CD4-positive, alpha-beta T cell (primary cell): ENCODE measurements around the gene HES4. TPM values are rescaled to one million over a fixed set of nuclear protein-coding genes. Genes with fewer than 3 reads are reported as not detected.
A peak's percentile ranks its signal among the peaks of the same experiment; 100 is the strongest.
"Not testable (repeated sequence)": the region's sequence is repeated elsewhere in the genome, so short reads cannot be mapped to it uniquely, and the experiment has no call there.

Source experiments
- ATAC-seq: fragments of 200-7000 bp; cut with Tn5 transposase; one replicate; pipeline ENCODE4 v1.10.0; 2022; ENCODE audit warnings: mild to moderate bottlenecking; ENCODE audit not compliant: poor library complexity
- CTCF ChIA-PET: fragments of 350-600 bp; sonication (Branson Sonifier 250); formaldehyde crosslinking; loops from one replicate; lab custom pipeline; 2021; ENCODE audit warnings: antibody characterized with exemption, inconsistent platforms; lab: Charles Lee
- POLR2A ChIA-PET: fragments of 350-600 bp; sonication (Branson Sonifier 250); formaldehyde crosslinking; loops from one replicate; lab custom pipeline; 2021; ENCODE audit warnings: antibody characterized with exemption, inconsistent platforms; lab: Charles Lee
- DNase-seq, 14 experiments: peaks; one replicate each; pipeline ENCODE4 v3.0.0-alpha.2; 2013 to 2020; ENCODE audit warnings: mixed read lengths in 2 of 14
- H3K27ac ChIP-seq, 2 donors: one replicate each; pipeline versions ENCODE4 v1.5.1 to v1.7.0; 2013; ENCODE audit warnings: low read length in 2 of 2, low read depth in 1 of 2, mild to moderate bottlenecking in 1 of 2
- H3K27me3 ChIP-seq, 2 experiments: 1 replicate in 1 of 2; 2 replicates in 1 of 2; pipeline versions ENCODE4 v1.6.1 to v1.7.0; 2013; ENCODE audit warnings: low read length in 2 of 2, control low read depth in 1 of 2, mild to moderate bottlenecking in 1 of 2, moderate library complexity in 1 of 2; ENCODE audit not compliant: insufficient read depth in 2 of 2, control insufficient read depth in 1 of 2
- H3K36me3 ChIP-seq: one replicate; pipeline ENCODE4 v1.6.1; 2013; ENCODE audit warnings: low read length, control low read depth; ENCODE audit not compliant: insufficient read depth
- H3K4me1 ChIP-seq: one replicate; pipeline ENCODE4 v1.6.1; 2013; ENCODE audit warnings: low read length, control low read depth; ENCODE audit not compliant: insufficient read depth
- H3K4me3 ChIP-seq: one replicate; pipeline ENCODE4 v1.5.1; 2013; ENCODE audit warnings: mild to moderate bottlenecking, low read length, moderate library complexity
- H3K9me3 ChIP-seq, 2 experiments: 1 replicate in 1 of 2; 2 replicates in 1 of 2; pipeline versions ENCODE4 v1.6.1 to v1.7.0; 2013; ENCODE audit warnings: low read length in 2 of 2, mild to moderate bottlenecking in 2 of 2, control low read depth in 1 of 2, moderate library complexity in 1 of 2; ENCODE audit not compliant: control insufficient read depth in 1 of 2, insufficient read depth in 1 of 2
- H3K27ac Mint-ChIP-seq: one replicate; pipeline ENCODE4 v1.8.0; 2020; ENCODE audit warnings: mixed read lengths
- H3K27me3 Mint-ChIP-seq: one replicate; pipeline ENCODE4 v1.8.0; 2021; ENCODE audit warnings: mixed read lengths
- H3K36me3 Mint-ChIP-seq: one replicate; pipeline ENCODE4 v1.8.0; 2021; ENCODE audit warnings: low read depth, mixed read lengths
- H3K4me1 Mint-ChIP-seq: one replicate; pipeline ENCODE4 v1.8.0; 2021; ENCODE audit warnings: low read depth, mixed read lengths
- H3K4me3 Mint-ChIP-seq: one replicate; pipeline ENCODE4 v1.8.0; 2020; ENCODE audit warnings: mild to moderate bottlenecking, mixed read lengths
- H3K9me3 Mint-ChIP-seq: one replicate; pipeline ENCODE4 v1.8.0; 2020; ENCODE audit warnings: mixed read lengths
- intact Hi-C, 2 experiments: fragments of 100-400 bp; cut with DNase I in 1 of 2; cut with micrococcal nuclease in 1 of 2; formaldehyde crosslinking; loops; one replicate each; pipeline versions ENCODE4 v1.15.1 to v1.9.0; 2023 to 2025; cut with DNase I, micrococcal nuclease
- total RNA-seq, 174 experiments: library from RNA in 2 of 174; stranded (reverse) in 2 of 174; gene quantifications; one replicate each; pipeline ENCODE4 v1.2.3 and lab custom pipeline; 2021 to 2026
- TF ChIP-seq, protein P1 (sequence below): fragments of 200-600 bp; IDR thresholded peaks from one replicate; pipeline ENCODE4 v1.8.0; 2022; ENCODE audit warnings: antibody characterized with exemption, mild to moderate bottlenecking

HES4 gene
- total RNA-seq, 2 experiments from 2014 or later, result 29.0 to 30.9 TPM

DNA sequence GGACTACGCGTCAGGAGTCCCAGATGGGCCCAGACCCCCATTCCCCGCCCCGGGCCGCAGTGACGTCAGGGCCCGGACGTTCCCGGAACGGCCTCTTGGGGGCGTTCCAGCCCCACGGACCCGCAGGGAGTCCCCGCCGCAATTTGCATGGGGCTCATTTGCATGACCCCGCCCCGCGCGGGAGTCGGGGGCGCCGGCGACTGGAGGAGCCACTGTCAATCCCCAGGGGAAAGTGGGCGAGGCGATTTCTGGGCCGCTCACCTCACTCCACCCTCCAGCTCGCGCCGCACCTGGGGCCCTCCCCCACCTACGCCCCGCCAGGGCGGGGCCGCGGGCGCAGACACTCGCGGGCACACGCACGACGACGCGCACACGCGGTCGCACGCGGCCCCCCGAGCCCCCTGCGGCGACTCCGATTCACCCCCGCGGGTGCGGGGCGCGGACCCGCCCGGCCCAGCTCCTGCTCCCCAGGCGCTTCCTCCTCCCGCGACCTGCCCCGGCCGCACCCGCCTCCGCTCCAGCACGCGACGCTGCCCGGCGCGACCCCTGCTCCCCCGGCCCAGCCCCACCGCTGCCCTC is 33.2 kb upstream of the HES4 start:
- Histone ChIP-seq H3K9me3 (peaks cover 0 to 31% of the 10 kb centered on the region in 2 experiments), H3K27ac (no peak overlapping the region), H3K27me3 (peaks cover 37 to 40% of the 10 kb centered on the region in 2 experiments), H3K4me3 (peak overlapping the region; percentile 40), H3K4me1 (peaks cover 21% of the 10 kb centered on the region), H3K36me3 (no peaks in the 10 kb centered on the region)
- POLR2A ChIA-PET, result no interaction called here
- Mint-ChIP-seq H3K36me3 (no peaks in the 10 kb centered on the region), H3K4me3 (peak overlapping the region; percentile 69), H3K27ac (no peak overlapping the region), H3K4me1 (peaks cover 4% of the 10 kb centered on the region), H3K27me3 (peaks cover 35% of the 10 kb centered on the region), H3K9me3 (no peaks in the 10 kb centered on the region)
- ATAC-seq, result peak; percentile 89
- CTCF ChIA-PET, result interaction anchor here (0.7 to 1.6 kb wide), 3 partner anchors 19 to 259 kb away, joined by 3 to 4 read pairs (median 4); partner anchors contain the start of gene ISG15
- intact Hi-C loops, result loop anchor here (1.0 to 10.0 kb wide), 4 partner anchors 259 to 409 kb away; partner anchors contain the start of genes ACAP3 (in 1 of the 2) and PUSL1 (in 1 of the 2)
- DNase-seq, result peak; percentile 65 to 92 (median 75)
- TF ChIP-seq, protein P1, sequence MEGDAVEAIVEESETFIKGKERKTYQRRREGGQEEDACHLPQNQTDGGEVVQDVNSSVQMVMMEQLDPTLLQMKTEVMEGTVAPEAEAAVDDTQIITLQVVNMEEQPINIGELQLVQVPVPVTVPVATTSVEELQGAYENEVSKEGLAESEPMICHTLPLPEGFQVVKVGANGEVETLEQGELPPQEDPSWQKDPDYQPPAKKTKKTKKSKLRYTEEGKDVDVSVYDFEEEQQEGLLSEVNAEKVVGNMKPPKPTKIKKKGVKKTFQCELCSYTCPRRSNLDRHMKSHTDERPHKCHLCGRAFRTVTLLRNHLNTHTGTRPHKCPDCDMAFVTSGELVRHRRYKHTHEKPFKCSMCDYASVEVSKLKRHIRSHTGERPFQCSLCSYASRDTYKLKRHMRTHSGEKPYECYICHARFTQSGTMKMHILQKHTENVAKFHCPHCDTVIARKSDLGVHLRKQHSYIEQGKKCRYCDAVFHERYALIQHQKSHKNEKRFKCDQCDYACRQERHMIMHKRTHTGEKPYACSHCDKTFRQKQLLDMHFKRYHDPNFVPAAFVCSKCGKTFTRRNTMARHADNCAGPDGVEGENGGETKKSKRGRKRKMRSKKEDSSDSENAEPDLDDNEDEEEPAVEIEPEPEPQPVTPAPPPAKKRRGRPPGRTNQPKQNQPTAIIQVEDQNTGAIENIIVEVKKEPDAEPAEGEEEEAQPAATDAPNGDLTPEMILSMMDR, result peak; percentile 73

GRCh38 chr1:1032424-1032823 is 32.5 kb upstream of the HES4 start:
- ATAC-seq (no peak), DNase-seq (no peak)
- H3K36me3 ChIP-seq, result no peaks in the 10 kb centered on the region
- peaks cover 4% of the 10 kb centered on the region for H3K4me1 Mint-ChIP-seq
- CTCF ChIA-PET, result interaction anchor here (1.4 to 1.6 kb wide), 2 partner anchors 27 to 259 kb away, joined by 4 read pairs; no protein-coding TSS in a partner anchor
- intact Hi-C loops, result loop anchor here (1.0 to 10.0 kb wide), 4 partner anchors 31 to 410 kb away; partner anchors contain the start of genes ACAP3 (in 1 of the 2) and PUSL1 (in 1 of the 2)
- peaks cover 34 to 35% of the 10 kb centered on the region in 2 experiments for H3K27me3 ChIP-seq
- H3K36me3 Mint-ChIP-seq, result no peaks in the 10 kb centered on the region
- peaks cover 0 to 27% of the 10 kb centered on the region in 2 experiments for H3K9me3 ChIP-seq
- H3K27ac ChIP-seq, result no peak overlapping the region
- peaks cover 30% of the 10 kb centered on the region for H3K27me3 Mint-ChIP-seq
- peak overlapping the region; percentile 48 for H3K4me3 Mint-ChIP-seq
- POLR2A ChIA-PET, result no interaction called here
- H3K9me3 Mint-ChIP-seq, result no peaks in the 10 kb centered on the region
- H3K4me1 ChIP-seq, result peaks cover 21% of the 10 kb centered on the region
- H3K4me3 ChIP-seq, result no peak overlapping the region
- TF ChIP-seq, protein P1, result no peak
- H3K27ac Mint-ChIP-seq, result no peak overlapping the region

GRCh38 chr1:1031659-1032235 is 31.9 kb upstream of the HES4 start:
- Mint-ChIP-seq H3K4me3 (peak overlapping the region; percentile 48), H3K36me3 (no peaks in the 10 kb centered on the region), H3K27me3 (peaks cover 24% of the 10 kb centered on the region), H3K9me3 (no peaks in the 10 kb centered on the region), H3K27ac (no peak overlapping the region), H3K4me1 (peaks cover 4% of the 10 kb centered on the region)
- peaks cover 30 to 35% of the 10 kb centered on the region in 2 experiments for H3K27me3 ChIP-seq
- TF ChIP-seq, protein P1, result no peak
- no peak for DNase-seq
- peaks cover 0 to 27% of the 10 kb centered on the region in 2 experiments for H3K9me3 ChIP-seq
- no peak overlapping the region for H3K4me3 ChIP-seq
- H3K36me3 ChIP-seq, result no peaks in the 10 kb centered on the region
- no peak for ATAC-seq
- ChIA-PET CTCF (interaction anchor here (0.6 to 1.4 kb wide), 2 partner anchors 19 to 260 kb away, joined by 3 to 4 read pairs; no protein-coding TSS in a partner anchor), POLR2A (no interaction called here)
- intact Hi-C loops, result loop anchor here (1.0 to 10.0 kb wide), 4 partner anchors 32 to 411 kb away; partner anchors contain the start of genes ACAP3 (in 1 of the 2) and PUSL1 (in 1 of the 2)
- peaks cover 21% of the 10 kb centered on the region for H3K4me1 ChIP-seq
- H3K27ac ChIP-seq, result no peak overlapping the region

DNA sequence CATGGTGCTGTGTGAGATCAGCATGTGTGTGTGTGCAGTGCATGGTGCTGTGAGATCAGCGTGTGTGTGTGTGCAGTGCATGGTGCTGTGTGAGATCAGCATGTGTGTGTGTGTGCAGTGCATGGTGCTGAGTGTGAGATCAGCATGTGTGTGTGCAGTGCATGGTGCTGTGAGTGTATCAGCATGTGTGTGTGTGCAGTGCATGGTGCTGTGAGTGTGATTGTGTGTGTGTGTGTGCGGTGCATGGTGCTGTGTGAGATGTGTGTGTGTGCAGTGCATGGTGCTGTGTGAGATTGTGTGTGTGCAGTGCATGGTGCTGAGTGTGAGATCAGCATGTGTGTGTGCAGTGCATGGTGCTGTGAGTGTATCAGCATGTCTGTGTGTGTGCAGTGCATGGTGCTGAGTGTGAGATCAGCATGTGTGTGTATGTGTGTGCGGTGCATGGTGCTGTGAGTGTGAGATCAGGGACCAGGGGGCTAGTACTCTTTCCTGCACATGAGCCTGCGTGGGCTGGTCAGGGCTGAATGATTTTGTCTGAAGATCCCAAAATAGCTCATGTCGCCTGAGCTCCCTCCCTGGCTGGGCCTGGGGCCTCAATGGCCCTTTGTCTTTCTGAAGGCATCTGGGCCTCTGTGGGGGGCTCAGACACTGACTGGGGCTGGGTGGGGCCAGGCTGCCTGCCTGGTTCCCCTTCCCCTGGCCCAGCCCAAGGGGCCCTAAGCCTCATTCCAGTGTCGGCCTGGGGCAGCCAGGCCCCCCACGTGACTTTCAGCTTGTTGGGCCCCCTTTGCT is 31.2 kb upstream of the HES4 start:
- CTCF ChIA-PET, result interaction anchor here (0.6 kb wide), 1 partner anchor 18 kb away, joined by 3 read pairs; no protein-coding TSS in a partner anchor
- H3K36me3 ChIP-seq, DNase-seq, H3K4me3 ChIP-seq, H3K4me1 Mint-ChIP-seq, POLR2A ChIA-PET, H3K36me3 Mint-ChIP-seq, H3K27ac ChIP-seq, H3K27ac Mint-ChIP-seq, H3K4me3 Mint-ChIP-seq, H3K9me3 Mint-ChIP-seq, ATAC-seq: not testable (repeated sequence)
- Histone ChIP-seq H3K4me1 (peaks cover 21% of the 10 kb centered on the region), H3K9me3 (peaks cover 0 to 27% of the 10 kb centered on the region in 2 experiments), H3K27me3 (peaks cover 30 to 32% of the 10 kb centered on the region in 2 experiments)
- intact Hi-C loops, result loop anchor here (5.0 to 10.0 kb wide), 3 partner anchors 261 to 411 kb away; partner anchors contain the start of genes ACAP3 (in 1 of the 2) and PUSL1 (in 1 of the 2)
- peaks cover 19% of the 10 kb centered on the region for H3K27me3 Mint-ChIP-seq
